HL-60/S4 (cell line): ENCODE results near the gene LCNL1.

ENCODE experiments used
- in situ Hi-C: fragments of 300-500 bp; cut with MboI; formaldehyde crosslinking; loops from 2 replicates; pipeline ENCODE4 v1.14.3; 2022; ENCODE audit warnings: low sequenced_read_pairs

The LCNL1 gene

DNA sequence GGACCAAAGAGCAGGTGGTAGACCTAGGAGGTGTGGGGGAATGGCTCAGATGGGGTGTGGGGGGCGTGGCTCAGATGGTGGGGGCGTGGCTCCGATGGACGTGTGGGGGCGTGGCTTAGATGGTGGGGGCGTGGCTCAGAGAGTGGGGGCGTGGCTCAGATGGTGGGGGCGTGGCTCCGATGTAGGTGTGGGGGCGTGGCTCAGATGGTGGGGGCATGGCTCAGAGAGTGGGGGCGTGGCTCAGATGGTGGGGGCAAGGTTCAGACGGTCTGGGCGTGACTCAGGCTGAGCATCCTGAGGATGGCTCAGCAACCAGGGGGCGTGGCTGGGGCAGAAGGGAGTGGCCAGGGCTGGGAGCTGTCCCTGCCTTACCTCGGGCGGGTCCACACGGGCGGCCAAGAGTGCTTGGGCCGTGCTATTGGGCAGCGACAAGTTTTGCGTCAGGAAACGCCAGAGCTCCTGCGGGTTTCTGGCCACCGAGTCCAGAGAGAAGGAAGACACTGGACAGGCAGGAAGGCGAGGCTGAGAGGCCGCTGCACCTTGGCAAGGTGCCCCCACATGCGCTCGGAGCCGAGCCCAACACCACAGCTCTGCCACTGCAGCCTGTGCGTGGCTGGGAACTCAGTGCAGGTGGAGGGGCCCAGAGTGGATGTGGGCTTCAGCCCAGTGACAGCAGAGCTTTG, 39.3 kb downstream of the LCNL1 start:
- in situ Hi-C loops: no loop called here

DNA sequence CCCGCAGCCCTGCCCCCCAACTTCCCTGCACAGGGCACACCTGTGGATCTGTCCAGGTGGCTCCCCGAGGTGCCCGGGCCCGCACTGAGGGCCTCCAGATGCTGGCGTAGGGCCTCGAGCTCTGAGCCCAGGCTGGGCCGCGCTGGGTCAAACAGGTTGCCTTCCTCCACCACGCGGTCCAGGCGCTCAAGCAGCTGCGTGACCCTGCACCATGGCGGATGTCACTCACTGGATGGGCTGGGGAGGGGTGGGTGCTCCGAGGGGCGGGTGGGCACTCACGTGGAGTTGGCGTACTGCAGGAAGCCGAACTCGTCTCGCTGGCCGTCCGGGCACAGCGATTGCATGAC, 39.8 kb downstream of the LCNL1 start:
- in situ Hi-C loops: no loop called here

DNA sequence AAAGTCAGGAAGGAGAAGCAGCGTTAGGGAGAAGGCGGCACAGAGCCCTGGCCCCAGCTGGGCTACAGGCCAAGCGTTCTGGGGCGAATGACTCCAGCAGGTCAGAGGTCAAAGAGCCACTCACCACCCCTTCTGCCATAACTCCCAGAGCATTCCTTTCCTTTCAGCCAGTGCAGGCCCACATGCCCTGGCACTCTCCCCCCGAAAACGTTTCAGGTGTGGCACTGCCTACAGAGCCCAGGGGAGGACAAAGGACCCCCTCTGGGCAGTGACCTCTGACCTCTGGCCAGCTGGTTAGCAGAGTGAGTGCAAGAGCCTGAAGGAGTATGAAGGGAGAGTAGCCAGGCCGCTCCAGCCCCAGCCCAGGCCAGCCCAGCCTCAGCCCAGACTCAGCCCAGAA, 40.4 kb downstream of the LCNL1 start:
- in situ Hi-C loops: no loop called here

DNA sequence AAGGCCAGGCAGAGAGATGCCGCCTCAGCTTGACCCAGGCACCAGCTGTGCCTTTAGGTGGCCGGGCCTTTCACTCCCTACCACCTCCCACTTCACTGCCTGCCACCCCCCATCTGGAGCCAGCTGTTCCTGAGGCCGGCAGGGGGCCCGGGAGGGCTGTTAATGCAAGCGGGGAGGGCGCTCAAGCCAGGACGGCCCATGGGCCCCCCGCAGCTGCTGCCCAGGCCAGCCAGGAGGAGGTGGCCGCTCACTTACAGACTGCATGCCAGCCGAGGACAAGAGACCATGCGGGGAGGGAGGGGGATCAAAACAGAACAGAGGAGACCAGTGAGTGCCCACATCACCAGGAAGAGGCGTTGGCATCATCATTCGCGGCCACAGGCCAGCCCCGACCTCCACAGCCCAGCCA, 40.8 kb downstream of the LCNL1 start:
- in situ Hi-C loops: no loop called here

DNA sequence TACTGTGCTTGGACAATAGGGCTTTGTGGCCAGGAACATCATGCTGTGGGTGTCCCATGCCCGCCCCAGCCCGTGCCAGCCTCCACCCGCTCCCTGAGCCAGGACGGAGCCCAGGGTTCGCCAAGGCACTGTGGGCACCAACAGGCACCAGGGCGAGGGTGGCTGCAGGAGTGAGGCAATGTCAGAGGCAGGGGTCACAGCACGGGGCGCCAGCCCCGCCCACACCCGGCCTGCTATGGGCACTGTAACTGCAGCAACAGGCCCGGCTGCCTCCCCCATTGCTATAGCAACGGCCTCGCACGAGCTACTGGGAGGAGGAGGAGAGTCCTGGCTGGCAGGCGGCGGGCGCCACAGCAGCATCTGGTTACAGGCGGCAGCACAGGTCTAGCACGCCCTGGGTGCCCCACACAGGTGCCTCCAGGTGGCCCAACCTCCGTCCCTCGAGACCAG, 42.7 kb downstream of the LCNL1 start:
- in situ Hi-C loops: loop anchor here (25.0 kb wide), 1 partner anchor 238 kb away; the partner anchor contains the start of genes CCDC183 and TMEM141

DNA sequence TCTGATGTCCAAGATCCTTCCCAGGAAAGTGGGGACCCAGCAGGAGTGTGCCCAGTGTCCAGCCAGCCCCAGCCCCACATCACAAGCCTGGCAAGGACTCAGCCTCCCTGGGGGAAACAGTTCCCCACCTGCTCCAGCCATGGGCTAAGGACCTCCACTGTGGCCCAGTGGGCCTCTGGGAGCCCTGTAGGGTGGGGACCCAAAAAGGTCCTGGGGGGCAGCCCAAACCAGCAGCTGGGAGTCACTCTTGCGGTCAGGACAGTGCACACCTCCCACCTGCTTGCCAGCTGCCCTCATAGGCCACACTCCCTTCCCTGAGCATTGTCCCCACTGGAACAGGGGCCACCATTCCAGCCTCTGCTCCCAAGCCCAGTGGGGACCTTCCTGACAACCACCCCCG, 43.6 kb downstream of the LCNL1 start:
- in situ Hi-C loops: loop anchor here (25.0 kb wide), 1 partner anchor 239 kb away; the partner anchor contains the start of genes CCDC183 and TMEM141

DNA sequence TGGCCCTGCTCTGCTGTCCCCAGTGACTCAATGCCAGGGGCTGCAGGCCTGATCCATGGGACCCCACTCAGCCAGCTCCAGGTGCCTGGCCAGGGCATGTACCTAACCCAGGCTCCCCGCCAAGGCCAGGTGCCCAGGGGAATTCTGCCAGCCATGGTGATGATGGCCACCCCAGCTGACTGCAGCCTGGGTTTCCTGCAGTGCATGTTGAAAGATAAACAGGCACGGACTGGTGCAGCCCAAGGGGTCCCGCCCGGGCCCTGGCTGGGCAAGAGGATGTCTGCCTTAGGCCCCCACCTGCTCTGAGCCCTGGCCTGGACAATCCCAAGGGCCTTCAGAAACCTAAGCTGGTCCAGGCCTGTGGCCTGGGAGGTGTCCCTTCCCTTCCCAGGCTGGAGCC, 44.0 kb downstream of the LCNL1 start:
- in situ Hi-C loops: loop anchor here (25.0 kb wide), 1 partner anchor 240 kb away; the partner anchor contains the start of genes CCDC183 and TMEM141

DNA sequence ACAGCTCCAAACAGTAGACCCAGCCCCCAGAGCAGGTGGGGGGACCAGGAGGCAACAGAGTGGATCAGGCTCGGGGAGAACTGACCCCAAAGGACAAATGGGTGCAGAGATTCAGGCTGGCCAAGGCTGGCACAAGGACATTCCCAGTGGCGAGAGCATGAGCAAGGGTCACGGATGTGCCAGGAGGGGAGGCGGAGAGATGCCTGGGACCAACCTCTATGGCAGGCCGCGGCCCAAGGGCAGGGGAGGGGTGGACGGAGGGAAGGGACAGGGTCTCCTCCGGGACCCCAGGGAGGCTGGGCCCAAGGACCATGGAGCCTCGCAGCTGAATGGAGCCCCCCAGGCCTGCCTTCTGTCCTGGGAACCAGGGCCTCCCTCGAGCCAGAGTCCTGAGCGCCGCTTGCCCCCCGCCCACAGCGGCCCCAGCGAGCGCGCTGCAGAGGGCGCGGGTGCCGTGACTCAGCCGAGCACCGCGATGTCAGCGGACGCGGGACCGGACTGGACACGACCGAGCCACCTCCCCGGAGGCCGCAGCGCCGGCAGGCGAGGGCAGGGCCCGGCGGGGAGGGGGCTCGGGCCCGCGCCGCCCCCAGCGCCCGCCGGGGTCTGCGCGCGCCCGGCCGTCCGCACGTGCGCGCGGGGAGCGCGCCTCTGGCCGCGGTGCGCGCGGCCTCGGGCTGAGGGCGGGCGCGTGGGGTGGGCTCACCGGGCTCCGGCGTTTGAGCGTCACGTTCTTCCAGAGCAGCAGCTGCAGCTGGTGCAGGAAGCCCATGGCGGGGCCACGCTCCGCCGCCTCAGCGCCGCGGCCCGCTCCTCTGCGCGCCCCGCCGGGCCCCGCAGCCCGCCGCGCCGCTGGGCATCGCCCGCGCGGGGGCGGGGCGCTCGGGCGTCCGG, 44.8 kb downstream of the LCNL1 start, which contains the start of gene ABCA2:
Gene ABCA2 (minus strand): TSS at position 869 of the 894 bp plus-strand sequence. CDS start 97 bp downstream, at position 772.
- in situ Hi-C loops: loop anchor here (25.0 kb wide), 1 partner anchor 240 kb away; the partner anchor contains the start of genes CCDC183 and TMEM141

DNA sequence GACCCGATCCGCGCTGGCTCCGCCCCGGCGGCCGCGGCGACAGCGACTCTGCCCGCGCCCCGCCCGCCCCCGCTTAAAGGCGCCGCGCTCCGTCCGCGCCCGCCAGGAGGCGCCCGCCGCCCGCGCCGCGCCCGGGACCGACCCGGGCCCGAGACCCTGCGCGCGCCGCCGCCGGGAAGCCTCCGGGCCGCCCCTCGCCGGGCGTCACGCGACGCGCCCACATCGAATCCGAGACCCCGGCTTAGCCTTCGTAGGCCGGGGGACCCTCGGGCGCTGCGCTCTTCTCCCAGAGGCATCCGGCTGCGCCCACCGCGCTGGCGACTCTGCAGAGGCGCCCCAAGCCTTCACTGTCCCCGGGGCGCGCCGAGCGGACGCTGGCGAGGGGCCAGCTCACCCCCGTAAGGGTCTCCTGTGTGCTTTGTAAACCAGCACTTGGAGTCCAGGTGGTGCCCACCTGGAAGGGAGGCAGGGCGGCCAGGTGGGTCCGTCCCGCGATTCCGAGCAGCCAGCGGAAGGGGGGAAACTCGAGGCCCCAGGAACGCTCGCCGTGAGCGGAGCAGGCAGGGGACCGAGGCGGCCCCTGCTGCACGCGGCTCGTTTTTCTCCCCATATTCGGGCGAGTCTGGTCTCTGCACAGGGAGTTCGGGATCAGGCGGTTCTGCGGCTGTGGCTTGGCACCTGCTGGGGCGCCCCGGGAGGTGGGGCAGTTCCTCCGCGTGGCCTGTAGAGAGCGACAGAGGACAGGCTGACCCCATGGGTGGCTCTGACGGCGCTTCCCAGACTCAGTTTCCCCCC, 45.7 kb downstream of the LCNL1 start:
- in situ Hi-C loops: loop anchor here (25.0 kb wide), 1 partner anchor 241 kb away; the partner anchor contains the start of genes CCDC183 and TMEM141

DNA sequence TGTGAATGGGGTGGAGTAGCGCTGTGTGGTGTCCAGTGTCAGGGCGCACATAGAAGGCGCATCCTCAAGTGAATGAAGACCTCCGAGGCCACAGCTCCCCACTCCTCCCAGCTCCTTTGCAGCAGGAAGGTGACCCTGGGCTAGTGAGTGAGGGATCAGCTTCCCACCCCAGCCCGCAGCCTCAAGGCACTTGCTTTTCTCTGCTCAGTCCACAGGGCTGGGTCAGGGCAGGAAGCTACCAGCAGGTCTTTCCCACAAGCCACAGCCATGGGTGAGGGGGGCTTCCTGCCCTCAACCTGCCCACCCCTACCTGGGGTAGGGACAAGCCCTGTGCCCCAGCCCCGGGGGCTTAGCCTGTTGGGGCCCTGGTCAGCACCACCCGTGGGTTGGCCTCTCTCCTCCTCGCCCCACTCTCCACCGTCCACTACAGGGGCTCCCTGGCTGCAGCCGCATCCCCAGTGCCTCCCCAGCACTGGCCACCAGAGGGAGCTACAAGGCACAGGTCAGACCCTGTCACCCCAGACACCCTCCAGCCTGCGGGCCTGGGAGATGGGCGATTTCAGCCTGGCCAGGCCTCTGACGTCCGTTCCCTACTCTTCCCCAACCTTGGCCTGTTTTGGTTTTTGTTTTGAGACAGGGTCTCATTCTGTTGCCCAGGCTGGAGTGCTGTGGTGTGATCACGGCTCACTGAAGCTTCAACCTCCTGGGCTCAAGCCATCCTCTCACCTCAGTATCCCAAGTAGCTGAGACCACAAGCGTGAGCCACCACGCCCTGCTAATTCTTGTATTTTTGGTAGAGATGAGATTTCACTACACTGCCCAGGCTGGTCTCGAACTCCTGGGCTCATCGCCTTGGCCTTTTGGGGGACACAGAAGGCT, 46.5 kb downstream of the LCNL1 start:
- in situ Hi-C loops: loop anchor here (25.0 kb wide), 1 partner anchor 242 kb away; the partner anchor contains the start of genes CCDC183 and TMEM141

DNA sequence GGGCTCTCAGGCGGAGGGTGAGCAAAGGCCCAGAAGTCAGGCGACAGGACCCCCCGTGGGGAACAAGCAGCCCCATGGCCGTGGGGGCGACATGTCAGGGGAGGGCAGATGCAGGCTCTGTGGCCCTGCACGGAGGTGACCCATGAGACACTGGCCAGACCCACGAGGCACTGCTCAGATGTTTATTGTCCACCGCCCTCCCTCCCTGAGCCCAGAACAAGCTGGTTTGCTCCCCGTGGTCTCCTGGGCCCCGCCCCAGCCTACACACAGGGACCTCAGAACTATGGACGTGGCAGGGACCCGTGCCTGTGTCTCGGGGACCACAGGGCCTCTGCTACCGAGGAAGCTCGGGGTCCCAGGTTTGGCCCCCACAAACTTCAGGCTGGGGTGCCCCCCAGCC, 47.2 kb downstream of the LCNL1 start:
- in situ Hi-C loops: loop anchor here (25.0 kb wide), 1 partner anchor 243 kb away; the partner anchor contains the start of genes CCDC183 and TMEM141

DNA sequence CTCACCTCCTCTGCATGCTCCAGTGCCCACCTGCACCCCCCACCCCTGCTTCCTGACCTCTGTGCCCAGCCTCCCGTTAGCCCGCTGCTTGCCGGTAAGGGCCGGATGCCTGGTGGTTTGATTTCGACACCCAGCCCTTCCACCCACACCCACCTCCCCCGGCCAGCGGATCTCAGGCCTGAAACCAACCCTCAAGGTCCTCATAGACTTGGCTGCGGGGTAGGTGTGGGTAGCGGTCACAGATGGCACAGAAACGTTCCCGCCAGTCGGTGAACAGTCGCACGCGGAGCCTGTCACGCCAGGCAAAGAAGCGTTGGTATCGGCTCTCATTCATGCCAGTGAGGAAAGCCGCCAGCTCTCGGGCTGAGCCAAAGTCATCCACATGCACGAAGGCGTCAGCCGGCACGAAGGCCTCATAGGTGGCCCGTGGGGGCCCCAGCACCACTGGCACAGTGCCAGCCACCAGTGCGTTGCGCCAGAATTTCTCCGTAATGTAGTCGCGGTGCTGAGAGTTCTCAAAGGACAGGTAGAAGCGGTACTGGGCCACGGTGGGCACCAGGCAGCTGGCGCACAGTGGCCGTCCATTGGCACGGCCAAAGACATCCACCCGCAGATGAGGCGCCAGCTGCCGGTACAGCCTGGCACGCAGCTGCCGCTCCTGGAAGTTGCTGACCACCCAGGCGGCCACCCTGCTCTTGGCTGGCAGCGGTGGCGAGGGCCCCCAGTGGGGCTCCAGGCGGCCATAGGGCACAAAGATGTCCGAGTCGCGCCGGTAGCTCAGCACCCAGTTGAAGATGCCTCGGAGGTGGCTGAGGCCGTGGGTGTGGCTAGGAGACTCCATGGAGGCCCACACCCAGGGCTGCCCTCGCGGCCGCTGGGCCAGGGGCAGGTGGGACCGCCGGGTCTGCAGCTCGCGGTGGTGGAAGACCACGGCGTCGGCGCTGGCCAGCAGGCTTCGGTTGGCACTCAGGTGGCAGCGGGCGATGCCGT, 48.0 kb downstream of the LCNL1 start:
- in situ Hi-C loops: loop anchor here (25.0 kb wide), 1 partner anchor 244 kb away; the partner anchor contains the start of genes CCDC183 and TMEM141

DNA sequence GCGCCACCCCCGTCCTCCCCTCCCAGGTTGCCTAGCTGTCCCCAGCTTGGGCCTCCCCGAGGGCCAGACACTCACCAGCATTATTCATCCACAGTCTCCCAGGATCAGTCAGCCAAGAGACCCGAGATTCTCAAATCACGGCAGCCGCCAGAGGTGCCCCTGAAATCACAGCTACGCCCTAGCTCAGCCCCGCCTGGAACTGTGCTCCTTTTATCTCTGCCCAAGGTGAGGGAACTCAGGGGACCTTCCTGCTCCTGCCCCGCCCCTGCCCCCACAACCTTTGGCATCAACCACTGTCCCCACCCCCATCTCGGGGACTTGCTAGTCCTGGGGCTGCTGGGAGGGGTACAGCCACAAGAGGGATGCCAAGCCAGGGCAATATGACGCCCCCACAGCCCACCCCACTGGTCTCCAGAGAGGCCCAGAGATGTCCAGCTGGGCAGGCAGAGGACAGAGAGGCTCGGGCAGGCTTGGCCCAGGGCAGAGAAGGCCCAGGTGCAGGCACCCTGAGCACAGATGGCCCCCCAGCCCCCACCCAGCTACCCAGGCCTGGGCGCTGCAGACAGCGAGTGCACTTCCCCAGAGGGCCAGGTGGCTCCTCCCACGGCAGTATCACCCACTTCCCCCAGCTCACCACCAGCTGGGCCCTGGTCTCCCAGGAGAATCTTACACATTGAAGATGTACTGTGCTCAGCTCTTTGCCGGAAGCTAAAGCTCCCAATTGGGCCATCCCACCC, 49.3 kb downstream of the LCNL1 start, which contains the start of gene FUT7:
Gene FUT7 (minus strand): TSS at position 185 of the 737 bp plus-strand sequence. CDS start 97 bp downstream, at position 88.
- in situ Hi-C loops: loop anchor here (25.0 kb wide), 1 partner anchor 245 kb away; the partner anchor contains the start of genes CCDC183 and TMEM141

DNA sequence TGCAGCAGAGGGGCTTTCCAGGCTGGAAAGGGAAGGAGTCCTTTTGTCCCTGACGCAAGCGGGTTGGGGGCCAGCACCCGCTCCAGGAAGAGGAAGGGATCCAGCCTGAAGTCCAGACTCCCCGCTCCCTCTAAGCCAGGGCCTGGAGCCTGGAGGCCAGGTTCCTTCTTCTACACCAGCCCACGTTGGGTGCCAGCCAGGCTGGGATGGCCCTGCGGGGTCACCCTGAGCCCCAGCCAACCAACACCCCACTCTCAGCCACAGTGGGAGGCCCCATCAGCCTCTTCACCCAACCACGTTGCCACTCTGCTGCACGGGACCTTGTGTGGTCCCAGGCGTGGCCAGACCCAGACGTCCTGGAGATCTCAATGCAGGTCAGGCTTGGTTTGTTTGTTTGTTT, 50.1 kb downstream of the LCNL1 start:
- in situ Hi-C loops: loop anchor here (25.0 kb wide), 1 partner anchor 246 kb away; the partner anchor contains the start of genes CCDC183 and TMEM141

DNA sequence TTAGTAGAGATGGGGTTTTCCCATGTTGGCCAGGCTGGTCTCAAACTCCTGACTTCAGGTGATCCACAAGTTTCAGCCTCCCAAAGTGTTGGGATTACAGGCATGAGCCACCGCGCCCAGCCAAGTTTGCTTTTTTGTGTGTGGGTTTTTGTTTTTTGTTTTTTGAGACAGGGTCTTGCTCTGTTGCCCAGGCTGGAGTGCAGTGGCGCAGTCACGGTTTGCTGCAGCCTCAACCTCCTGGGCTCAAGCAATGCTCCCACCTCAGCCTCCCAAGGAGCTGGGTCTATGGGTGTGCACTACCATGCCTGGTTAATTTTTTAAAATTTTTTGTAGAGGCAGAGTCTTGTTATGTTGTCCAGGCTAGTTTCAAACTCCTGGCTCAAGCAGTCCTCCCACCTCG, 50.7 kb downstream of the LCNL1 start:
- in situ Hi-C loops: loop anchor here (25.0 kb wide), 1 partner anchor 246 kb away; the partner anchor contains the start of genes CCDC183 and TMEM141

DNA sequence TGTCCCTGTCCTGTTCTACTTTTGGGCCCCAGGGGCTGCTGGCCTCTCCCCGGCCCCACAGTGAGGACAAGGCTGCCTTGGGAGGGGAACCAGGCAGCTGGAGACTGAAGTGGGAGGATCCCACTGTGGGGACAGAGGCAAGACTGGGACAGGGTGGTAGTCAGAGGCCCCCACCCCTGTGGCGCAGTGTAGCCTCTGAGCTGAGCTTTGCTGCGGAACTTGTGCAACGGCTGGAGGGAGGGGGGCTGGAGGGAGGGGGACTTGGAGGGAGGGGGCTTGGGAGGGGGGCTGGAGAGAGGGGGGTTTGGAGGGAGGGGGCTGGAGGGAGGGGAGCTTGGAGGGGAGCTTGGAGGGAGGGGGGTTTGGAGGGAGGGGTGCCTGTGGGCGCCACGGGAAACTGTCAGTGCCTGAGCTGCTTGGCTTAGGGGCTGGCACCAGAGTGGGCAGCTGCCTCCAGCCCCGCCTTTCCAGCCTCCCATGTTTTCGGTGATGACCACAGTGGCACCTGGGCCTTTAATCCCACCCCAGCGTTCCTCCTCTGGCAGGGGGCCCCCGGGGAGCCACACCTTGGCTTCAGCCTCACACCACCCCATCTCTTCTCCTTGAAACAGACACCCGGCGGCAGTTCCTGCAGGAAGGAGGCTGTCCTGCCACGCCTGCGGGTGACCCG, 51.4 kb downstream of the LCNL1 start:
- in situ Hi-C loops: loop anchor here (25.0 kb wide), 1 partner anchor 247 kb away; the partner anchor contains the start of genes CCDC183 and TMEM141
